VCaP (cell line): ENCODE measurements around the gene IL5RA.

Source experiments
- H3K27ac ChIP-seq: fragments of 450-650 bp; 2 replicates; pipeline ENCODE4 v1.5.1; 2017
- CTCF ChIP-seq: fragments of 450-650 bp; conservative IDR thresholded peaks from 2 replicates; pipeline ENCODE4 v1.5.1; 2017; ENCODE audit warnings: mild to moderate bottlenecking, moderate library complexity

Gene IL5RA

GRCh38 chr3:3137526-3137925 lies 27.4 kb upstream of the IL5RA start:
- H3K27ac ChIP-seq: peak overlapping the region; percentile 51
- TF ChIP-seq CTCF: no peak

- peak overlapping the region; percentile 51 for H3K27ac ChIP-seq
- no peak for TF ChIP-seq CTCF
Measured at GRCh38 chr3:3134750-3135448, 24.7 kb upstream of the IL5RA start.

GRCh38 chr3:3133500-3133899 lies 23.3 kb upstream of the IL5RA start:
- TF ChIP-seq CTCF: no peak
- no peak overlapping the region for H3K27ac ChIP-seq

- no peak for TF ChIP-seq CTCF
- H3K27ac ChIP-seq: peak overlapping the region; percentile 98
Measured at GRCh38 chr3:3129579-3129978, 19.4 kb upstream of the IL5RA start.

GRCh38 chr3:3127432-3128010 lies 17.3 kb upstream of the IL5RA start:
- peak overlapping the region; percentile 98 for H3K27ac ChIP-seq
- TF ChIP-seq CTCF: no peak

GRCh38 chr3:3126477-3127431 lies 16.6 kb upstream of the IL5RA start, which contains the start of gene TRNT1:
TRNT1 (plus strand) TSS chr3:3126940; CDS start chr3:3129041, 2,101 bp downstream.
- no peak for TF ChIP-seq CTCF

GRCh38 chr3:3125977-3126376 lies 15.8 kb upstream of the IL5RA start:
- peak overlapping the region; percentile 98 for H3K27ac ChIP-seq
- no peak for TF ChIP-seq CTCF

More at GRCh38 chr3:3126477-3127431, 16.6 kb upstream of the IL5RA start, which contains the start of gene TRNT1:
- H3K27ac ChIP-seq: peak within 1 kb of the TSS; percentile 98
